ENCODE data around the gene EIF1AD.

Gene EIF1AD

DNA sequence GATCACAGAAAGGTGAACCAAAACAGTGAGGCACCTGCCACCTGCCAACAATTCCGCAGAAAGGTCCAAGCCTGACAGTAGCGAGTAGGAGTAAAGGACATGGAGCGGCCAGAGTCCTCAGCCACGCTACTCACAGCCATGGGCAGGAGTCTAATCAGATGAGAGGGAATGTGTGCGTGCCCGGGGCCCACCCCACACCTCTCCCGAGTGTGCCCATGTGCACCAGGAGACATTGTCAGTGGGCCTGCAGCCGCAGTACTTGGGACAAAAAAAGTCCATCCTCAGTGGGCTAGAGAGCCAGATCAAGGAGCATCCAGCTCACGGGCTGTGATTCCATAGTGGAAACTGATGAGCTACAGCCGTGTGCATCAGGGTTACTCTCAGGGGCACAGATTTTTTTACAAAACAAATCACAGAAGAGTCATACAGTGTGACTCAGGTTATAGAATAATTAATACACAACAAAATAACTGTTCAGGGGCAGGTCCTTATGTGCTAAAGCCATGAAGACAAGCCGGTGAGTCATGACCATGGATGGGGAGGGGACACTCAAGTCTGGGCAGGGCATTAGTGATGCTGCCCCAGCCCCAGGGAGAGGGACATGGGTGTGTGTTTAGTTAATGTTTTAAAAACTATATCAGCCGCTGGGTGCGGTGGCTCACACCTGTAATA lies 28.4 kb downstream of the EIF1AD start:
- no peaks in the 10 kb centered on the region for H3K27me3 ChIP-seq (ENCODE audit: control insufficient read depth, insufficient read depth, low read length)
- no peaks in the 10 kb centered on the region for H3K4me1 ChIP-seq
- no peak overlapping the region for H3K27ac ChIP-seq
- H3K9me3 ChIP-seq (ENCODE audit: control insufficient read depth, low read length), result no peaks in the 10 kb centered on the region
- H3K36me3 ChIP-seq (ENCODE audit: control insufficient read depth, insufficient read depth, low read length), result no peaks in the 10 kb centered on the region
- TF ChIP-seq, protein P1, sequence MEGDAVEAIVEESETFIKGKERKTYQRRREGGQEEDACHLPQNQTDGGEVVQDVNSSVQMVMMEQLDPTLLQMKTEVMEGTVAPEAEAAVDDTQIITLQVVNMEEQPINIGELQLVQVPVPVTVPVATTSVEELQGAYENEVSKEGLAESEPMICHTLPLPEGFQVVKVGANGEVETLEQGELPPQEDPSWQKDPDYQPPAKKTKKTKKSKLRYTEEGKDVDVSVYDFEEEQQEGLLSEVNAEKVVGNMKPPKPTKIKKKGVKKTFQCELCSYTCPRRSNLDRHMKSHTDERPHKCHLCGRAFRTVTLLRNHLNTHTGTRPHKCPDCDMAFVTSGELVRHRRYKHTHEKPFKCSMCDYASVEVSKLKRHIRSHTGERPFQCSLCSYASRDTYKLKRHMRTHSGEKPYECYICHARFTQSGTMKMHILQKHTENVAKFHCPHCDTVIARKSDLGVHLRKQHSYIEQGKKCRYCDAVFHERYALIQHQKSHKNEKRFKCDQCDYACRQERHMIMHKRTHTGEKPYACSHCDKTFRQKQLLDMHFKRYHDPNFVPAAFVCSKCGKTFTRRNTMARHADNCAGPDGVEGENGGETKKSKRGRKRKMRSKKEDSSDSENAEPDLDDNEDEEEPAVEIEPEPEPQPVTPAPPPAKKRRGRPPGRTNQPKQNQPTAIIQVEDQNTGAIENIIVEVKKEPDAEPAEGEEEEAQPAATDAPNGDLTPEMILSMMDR (IDR thresholded peaks at IDR 0.05), result no peak
- H2AFZ ChIP-seq, result no peak overlapping the region
- H3K4me2 ChIP-seq (ENCODE audit: low read length), result no peak overlapping the region
- H3K79me2 ChIP-seq, result no peaks in the 10 kb centered on the region
- H3K4me3 ChIP-seq (ENCODE audit: low read depth, low read length), result no peak overlapping the region
- no peak overlapping the region for H3K9ac ChIP-seq

DNA sequence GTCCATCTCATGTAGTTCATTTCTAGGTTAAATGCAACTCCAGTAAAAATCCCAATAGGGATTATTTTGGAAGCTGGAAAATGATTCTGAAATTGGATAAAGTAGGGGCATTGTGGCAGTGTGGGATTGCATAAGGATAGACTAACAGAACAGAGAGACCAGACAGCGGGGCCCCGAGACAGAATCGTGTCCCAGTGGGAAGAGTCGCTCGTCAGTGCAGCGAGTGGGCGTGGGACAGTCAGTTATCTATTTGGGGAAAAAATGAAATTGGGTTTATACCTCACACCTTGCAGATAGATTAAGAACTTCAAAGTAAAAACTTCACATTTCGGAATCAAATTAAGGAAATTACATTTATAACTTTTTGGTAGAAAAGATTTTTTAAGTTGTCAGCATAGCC lies 29.8 kb downstream of the EIF1AD start:
- no peak overlapping the region for H3K27ac ChIP-seq
- no peaks in the 10 kb centered on the region for H3K4me1 ChIP-seq
- no peak overlapping the region for H3K9ac ChIP-seq
- H3K36me3 ChIP-seq (ENCODE audit: control insufficient read depth, insufficient read depth, low read length), result no peaks in the 10 kb centered on the region
- no peaks in the 10 kb centered on the region for H3K79me2 ChIP-seq
- no peaks in the 10 kb centered on the region for H3K27me3 ChIP-seq (ENCODE audit: control insufficient read depth, insufficient read depth, low read length)
- H2AFZ ChIP-seq, result no peak overlapping the region
- TF ChIP-seq, protein P1 (IDR thresholded peaks at IDR 0.05), result no peak
- no peak overlapping the region for H3K4me3 ChIP-seq (ENCODE audit: low read depth, low read length)
- no peaks in the 10 kb centered on the region for H3K9me3 ChIP-seq (ENCODE audit: control insufficient read depth, low read length)
- H3K4me2 ChIP-seq (ENCODE audit: low read length), result no peak overlapping the region

DNA sequence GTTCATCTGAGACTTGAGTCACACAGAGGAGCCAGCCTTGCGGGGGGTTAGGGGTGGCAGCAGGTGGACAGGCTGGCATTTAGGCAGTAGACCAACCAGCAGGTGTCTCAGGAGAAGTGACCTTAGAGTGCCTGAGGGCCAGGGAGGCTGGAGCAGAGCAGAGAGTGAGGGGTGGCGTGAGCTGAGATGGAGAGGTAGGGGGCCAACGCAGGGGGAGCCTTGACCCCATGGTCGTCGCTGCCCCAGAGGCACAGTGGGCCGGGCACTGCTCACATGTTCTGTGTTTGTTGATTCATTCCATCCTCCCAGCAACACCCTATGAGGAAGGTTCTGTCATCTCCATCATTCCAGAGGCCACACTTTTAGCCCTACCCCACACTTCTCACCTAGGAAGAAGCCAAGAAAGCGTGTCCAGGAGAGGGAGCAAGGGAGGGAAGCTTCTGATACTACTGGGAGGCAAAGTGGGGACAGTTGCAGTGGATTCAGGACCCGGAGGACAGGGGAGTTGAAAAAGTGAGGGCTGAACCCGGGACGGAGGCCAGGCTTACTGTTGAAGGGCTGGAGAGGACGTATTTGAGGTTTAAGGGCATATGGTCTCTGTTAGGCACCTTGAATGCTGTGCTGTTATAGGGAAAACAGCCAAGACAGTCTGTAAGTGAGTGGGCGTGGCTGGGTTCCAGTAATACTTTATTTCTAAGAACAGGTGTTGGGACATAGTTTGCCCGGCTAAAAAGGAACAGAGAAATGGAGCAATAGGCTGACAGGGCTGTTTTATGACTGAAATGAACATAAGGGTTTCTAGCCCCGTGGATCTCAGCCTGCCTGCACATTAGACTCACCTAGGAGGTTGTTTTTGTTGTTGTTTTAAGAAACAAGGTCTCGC lies 33.1 kb downstream of the EIF1AD start:
- H3K9me3 ChIP-seq (ENCODE audit: control insufficient read depth, low read length), result no peaks in the 10 kb centered on the region
- no peaks in the 10 kb centered on the region for H3K27me3 ChIP-seq (ENCODE audit: control insufficient read depth, insufficient read depth, low read length)
- H3K4me3 ChIP-seq (ENCODE audit: low read depth, low read length), result no peak overlapping the region
- TF ChIP-seq, protein P1 (IDR thresholded peaks at IDR 0.05), result no peak
- H3K4me1 ChIP-seq, result no peaks in the 10 kb centered on the region
- H3K9ac ChIP-seq, result no peak overlapping the region
- no peak overlapping the region for H3K27ac ChIP-seq
- H3K79me2 ChIP-seq, result no peaks in the 10 kb centered on the region
- no peaks in the 10 kb centered on the region for H3K36me3 ChIP-seq (ENCODE audit: control insufficient read depth, insufficient read depth, low read length)
- H2AFZ ChIP-seq, result no peak overlapping the region
- no peak overlapping the region for H3K4me2 ChIP-seq (ENCODE audit: low read length)

DNA sequence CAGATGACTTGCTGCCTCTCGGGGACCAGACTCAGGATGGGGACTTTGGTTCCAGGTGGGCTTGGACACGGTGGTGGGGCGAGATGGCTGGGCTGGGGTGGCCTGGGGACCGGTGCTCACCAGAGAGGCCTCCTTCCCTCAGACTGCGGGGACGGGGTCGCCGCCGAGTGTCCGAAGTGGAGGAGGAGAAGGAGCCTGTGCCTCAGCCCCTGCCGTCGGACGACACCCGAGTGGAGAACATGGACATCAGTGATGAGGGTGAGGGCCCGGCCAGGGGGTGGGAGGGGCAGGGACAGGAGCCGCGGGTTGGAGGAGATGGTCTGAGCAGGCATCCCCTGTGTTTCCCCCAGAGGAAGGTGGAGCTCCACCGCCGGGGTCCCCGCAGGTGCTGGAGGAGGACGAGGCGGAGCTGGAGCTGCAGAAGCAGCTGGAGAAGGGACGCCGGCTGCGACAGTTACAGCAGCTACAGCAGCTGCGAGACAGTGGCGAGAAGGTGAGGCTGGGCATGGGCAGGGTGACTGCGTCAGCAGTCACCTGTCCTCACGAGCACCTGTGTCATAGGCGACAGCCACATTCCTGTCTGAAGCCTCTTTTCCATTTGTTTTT lies 34.5 kb downstream of the EIF1AD start:
- Histone ChIP-seq H3K9ac (no peak overlapping the region), H3K36me3 (ENCODE audit: control insufficient read depth, insufficient read depth, low read length) (no peaks in the 10 kb centered on the region), H3K27me3 (ENCODE audit: control insufficient read depth, insufficient read depth, low read length) (no peaks in the 10 kb centered on the region), H3K4me3 (ENCODE audit: low read depth, low read length) (no peak overlapping the region), H3K9me3 (ENCODE audit: control insufficient read depth, low read length) (no peaks in the 10 kb centered on the region), H3K79me2 (peaks cover 7% of the 10 kb centered on the region), H2AFZ (no peak overlapping the region), H3K27ac (no peak overlapping the region), H3K4me2 (ENCODE audit: low read length) (no peak overlapping the region), H3K4me1 (peaks cover 7% of the 10 kb centered on the region)
- TF ChIP-seq, protein P1 (IDR thresholded peaks at IDR 0.05), result no peak
